H9 (cell line): ENCODE results near the gene ABCD3. TPM values are rescaled to one million over a fixed set of nuclear protein-coding genes. Genes with fewer than 3 reads are reported as not detected.

ENCODE experiments used
- DNase-seq: peaks from one replicate; pipeline ENCODE4 v3.0.0-alpha.2; 2017
- H2AFZ ChIP-seq: one replicate; pipeline ENCODE4 v1.6.1; 2013; ENCODE audit warnings: mild to moderate bottlenecking, low read length, control low read depth, moderate library complexity
- H2AK5ac ChIP-seq: 2 replicates; pipeline ENCODE4 v1.6.1; 2013; ENCODE audit warnings: low read length, control low read depth, mixed read lengths; ENCODE audit not compliant: insufficient read length
- H2BK120ac ChIP-seq: one replicate; pipeline ENCODE4 v1.6.1; 2013; ENCODE audit warnings: low read depth, mild to moderate bottlenecking, low read length, control low read depth, inconsistent platforms; ENCODE audit not compliant: poor library complexity, severe bottlenecking
- H2BK12ac ChIP-seq: 2 replicates; pipeline ENCODE4 v1.6.1; 2013; ENCODE audit warnings: low read length, control low read depth, mixed read lengths, low read depth; ENCODE audit not compliant: insufficient read length
- H2BK15ac ChIP-seq: 2 replicates; pipeline ENCODE4 v1.6.1; 2013; ENCODE audit warnings: low read depth, low read length, control low read depth
- H2BK20ac ChIP-seq: one replicate; pipeline ENCODE4 v1.6.1; 2013; ENCODE audit warnings: low read depth, mild to moderate bottlenecking, low read length, control low read depth, inconsistent platforms; ENCODE audit not compliant: poor library complexity, severe bottlenecking
- H2BK5ac ChIP-seq: 2 replicates; pipeline ENCODE4 v1.6.1; 2013; ENCODE audit warnings: low read length, control low read depth, mixed read lengths; ENCODE audit not compliant: insufficient read length
- H3K14ac ChIP-seq: 2 replicates; pipeline ENCODE4 v1.6.1; 2013; ENCODE audit warnings: low read length, control low read depth; ENCODE audit not compliant: insufficient read depth
- H3K18ac ChIP-seq: 2 replicates; pipeline ENCODE4 v1.6.1; 2013; ENCODE audit warnings: low read depth, mild to moderate bottlenecking, mixed read lengths, low read length, control low read depth; ENCODE audit not compliant: insufficient read length
- H3K23ac ChIP-seq: 2 replicates; pipeline ENCODE4 v1.6.1; 2013; ENCODE audit warnings: low read length, control low read depth, mixed read lengths, low read depth; ENCODE audit not compliant: insufficient read length
- H3K23me2 ChIP-seq: 2 replicates; pipeline ENCODE4 v1.6.1; 2013; ENCODE audit warnings: low read depth, mild to moderate bottlenecking, mixed read lengths, low read length, control low read depth; ENCODE audit not compliant: insufficient read length, poor library complexity, severe bottlenecking
- H3K27ac ChIP-seq: 2 replicates; pipeline ENCODE4 v1.5.1; 2013; ENCODE audit warnings: low read length, control low read depth, mixed read lengths, low read depth; ENCODE audit not compliant: insufficient read length
- H3K27me3 ChIP-seq: 2 replicates; pipeline ENCODE4 v1.6.1; 2013; ENCODE audit warnings: low read length, control low read depth, inconsistent platforms; ENCODE audit not compliant: insufficient read depth
- H3K4ac ChIP-seq: 2 replicates; pipeline ENCODE4 v1.6.1; 2013; ENCODE audit warnings: low read depth, mild to moderate bottlenecking, control low read depth, inconsistent platforms, low read length, moderate library complexity
- H3K4me1 ChIP-seq: 2 replicates; pipeline ENCODE4 v1.6.1; 2013; ENCODE audit warnings: low read length, control low read depth, inconsistent platforms; ENCODE audit not compliant: insufficient read depth
- H3K4me2 ChIP-seq: 2 replicates; pipeline ENCODE4 v1.6.1; 2013; ENCODE audit warnings: low read length, control low read depth, mixed read lengths; ENCODE audit not compliant: insufficient read length, insufficient read depth
- H3K56ac ChIP-seq: 2 replicates; pipeline ENCODE4 v1.6.1; 2013; ENCODE audit warnings: low read depth, mild to moderate bottlenecking, mixed read lengths, low read length, control low read depth; ENCODE audit not compliant: insufficient read length
- H3K79me1 ChIP-seq: 2 replicates; pipeline ENCODE4 v1.6.1; 2013; ENCODE audit warnings: low read depth, mild to moderate bottlenecking, moderate library complexity, low read length, control low read depth, inconsistent platforms; ENCODE audit not compliant: insufficient read depth, poor library complexity, severe bottlenecking
- H3K79me2 ChIP-seq: 2 replicates; pipeline ENCODE4 v1.6.1; 2013; ENCODE audit warnings: low read length, control low read depth, inconsistent platforms; ENCODE audit not compliant: insufficient read depth
- H3K9ac ChIP-seq: 2 replicates; pipeline ENCODE4 v1.6.1; 2013; ENCODE audit warnings: low read length, control low read depth, mixed read lengths; ENCODE audit not compliant: insufficient read length; ENCODE audit errors: extremely low read depth
- H3K9me3 ChIP-seq: one replicate; pipeline ENCODE4 v1.6.1; 2013; ENCODE audit warnings: low read depth, low read length, inconsistent platforms; ENCODE audit not compliant: control insufficient read depth
- H3T11ph ChIP-seq: one replicate; pipeline ENCODE4 v1.6.1; 2013; ENCODE audit warnings: mild to moderate bottlenecking, low read length, control low read depth, inconsistent platforms
- H4K20me1 ChIP-seq: one replicate; pipeline ENCODE4 v1.6.1; 2013; ENCODE audit not compliant: control insufficient read depth, insufficient read length, insufficient read depth
- H4K5ac ChIP-seq: 2 replicates; pipeline ENCODE4 v1.6.1; 2013; ENCODE audit warnings: low read depth, mild to moderate bottlenecking, mixed read lengths, low read length, control low read depth; ENCODE audit not compliant: insufficient read length
- H4K8ac ChIP-seq: replicated peaks from 2 replicates; pipeline ENCODE4 v1.6.1; 2013; ENCODE audit warnings: low read length, control low read depth, mixed read lengths, low read depth; ENCODE audit not compliant: insufficient read length
- H4K91ac ChIP-seq: 2 replicates; pipeline ENCODE4 v1.6.1; 2013; ENCODE audit warnings: low read depth, mild to moderate bottlenecking, moderate library complexity, mixed read lengths, low read length, control low read depth; ENCODE audit not compliant: insufficient read length
- H3K27ac Mint-ChIP-seq, 3 experiments: 2 replicates in 2 of 3; 3 replicates in 1 of 3; pipeline ENCODE4 v1.8.0; 2020 to 2021; ENCODE audit warnings: mixed read lengths in 3 of 3, mild to moderate bottlenecking in 1 of 3, moderate library complexity in 1 of 3
- H3K27me3 Mint-ChIP-seq: 2 replicates; pipeline ENCODE4 v1.8.0; 2021; ENCODE audit warnings: low read depth, mild to moderate bottlenecking, moderate library complexity, mixed read lengths
- H3K36me3 Mint-ChIP-seq, 3 experiments: 2 replicates in 2 of 3; 3 replicates in 1 of 3; pipeline ENCODE4 v1.8.0; 2020 to 2021; ENCODE audit warnings: low read depth in 3 of 3, mixed read lengths in 3 of 3; ENCODE audit not compliant: insufficient read depth in 1 of 3
- H3K4me1 Mint-ChIP-seq, 2 experiments: 2 replicates each; pipeline ENCODE4 v1.8.0; 2020; ENCODE audit warnings: mixed read lengths in 2 of 2
- H3K4me3 Mint-ChIP-seq, 2 experiments: 2 replicates in 1 of 2; 3 replicates in 1 of 2; pipeline ENCODE4 v1.8.0; 2020 to 2021; ENCODE audit warnings: mild to moderate bottlenecking in 2 of 2, mixed read lengths in 2 of 2, moderate library complexity in 1 of 2
- H3K9me3 Mint-ChIP-seq, 2 experiments: 2 replicates in 1 of 2; 3 replicates in 1 of 2; pipeline ENCODE4 v1.8.0; 2020; ENCODE audit warnings: mild to moderate bottlenecking in 2 of 2, mixed read lengths in 2 of 2, moderate library complexity in 1 of 2
- CTCF ChIP-seq: fragments of 200-600 bp; sonication (generic); conservative IDR thresholded peaks from 3 replicates; pipeline ENCODE4 v1.8.0; 2021; ENCODE audit warnings: antibody characterized with exemption, mild to moderate bottlenecking
- WGBS: extraction: QIAGEN DNeasy Blood & Tissue Kit; methylation state at CpG from one replicate; pipeline ENCODE4 v1.1.7; 2013; ENCODE audit warnings: missing lambda C conversion rate, low lambda C conversion rate, mixed read lengths; ENCODE audit not compliant: insufficient read length; ENCODE audit errors: extremely low coverage; 5-methylcytosine and 5-hydroxymethylcytosine counted together
- total RNA-seq: library from RNA; stranded (reverse); gene quantifications from 2 replicates; pipeline ENCODE4 v1.2.1, GENCODE V29; 2021

The ABCD3 gene
- total RNA-seq, 1 experiment from 2014 or later = 32.0 TPM

GRCh38 chr1:94543893-94544635, 125.9 kb downstream of the ABCD3 start:
- H2AK5ac ChIP-seq = no peak overlapping the region
- no peak overlapping the region for H3K56ac ChIP-seq
- Mint-ChIP-seq H3K4me3 (no peak overlapping the region), H3K9me3 (peaks cover 0 to 2% of the 10 kb centered on the region in 2 experiments; a peak in 1 of 5 replicates), H3K27me3 (peaks cover 19% of the 10 kb centered on the region), H3K27ac (no peak overlapping the region), H3K4me1 (peaks cover 26 to 33% of the 10 kb centered on the region in 2 experiments), H3K36me3 (peaks cover 0 to 18% (median 12%) of the 10 kb centered on the region in 3 experiments; a peak in 5 of 7 replicates)
- DNase-seq = no peak
- no peak overlapping the region for H2BK5ac ChIP-seq
- no peak overlapping the region for H3K9ac ChIP-seq
- no peaks in the 10 kb centered on the region; the same call in 1 of the 2 replicates for H3K27me3 ChIP-seq
- no peaks in the 10 kb centered on the region for H4K20me1 ChIP-seq
- H3K4me1 ChIP-seq = no peaks in the 10 kb centered on the region
- H2BK20ac ChIP-seq = no peak overlapping the region
- H3K79me2 ChIP-seq = no peaks in the 10 kb centered on the region
- H3K23ac ChIP-seq = no peak overlapping the region
- no peak overlapping the region for H3T11ph ChIP-seq
- H2BK12ac ChIP-seq = no peak overlapping the region
- H3K23me2 ChIP-seq = peaks cover 17% of the 10 kb centered on the region
- no peak overlapping the region for H2BK15ac ChIP-seq
- H3K79me1 ChIP-seq = no peaks in the 10 kb centered on the region
- no peak overlapping the region for H3K27ac ChIP-seq
- no peak overlapping the region for H3K4me2 ChIP-seq
- no peak overlapping the region for H2BK120ac ChIP-seq
- WGBS = no CpG with 5 or more reads among the region's 4 CpGs
- no peak overlapping the region for H2AFZ ChIP-seq
- H3K4ac ChIP-seq = no peak overlapping the region
- H3K14ac ChIP-seq = no peak overlapping the region
- H4K91ac ChIP-seq = no peak overlapping the region
- no peak overlapping the region for H3K18ac ChIP-seq
- TF ChIP-seq CTCF = no peak
- H4K8ac ChIP-seq = no peak overlapping the region
- H3K9me3 ChIP-seq = no peaks in the 10 kb centered on the region
- no peak overlapping the region for H4K5ac ChIP-seq
